ENCODE results near the gene BICRAL.
"Not testable (repeated sequence)": the region's sequence is repeated elsewhere in the genome, so short reads cannot be mapped to it uniquely, and the experiment has no call there.

The BICRAL gene

GRCh38 chr6:42788671-42789070 lies 6.8 kb downstream of the BICRAL start:
- no peak for DNase-seq (ENCODE audit: extremely low read depth, low read depth)
- TF ChIP-seq CTCF (IDR thresholded peaks at IDR 0.05; ENCODE audit: low read depth, low read length) = no peak

- DNase-seq (ENCODE audit: extremely low read depth, low read depth) = no peak
- no peak for TF ChIP-seq CTCF (IDR thresholded peaks at IDR 0.05; ENCODE audit: low read depth, low read length)
Measured at GRCh38 chr6:42790549-42791181, 8.8 kb downstream of the BICRAL start.

- no peak for DNase-seq (ENCODE audit: extremely low read depth, low read depth)
- TF ChIP-seq CTCF (IDR thresholded peaks at IDR 0.05; ENCODE audit: low read depth, low read length) = no peak
Measured at GRCh38 chr6:42791706-42792320, 10.0 kb downstream of the BICRAL start.

- TF ChIP-seq CTCF (IDR thresholded peaks at IDR 0.05; ENCODE audit: low read depth, low read length) = no peak
- DNase-seq (ENCODE audit: extremely low read depth, low read depth) = no peak
Measured at GRCh38 chr6:42795651-42796050, 13.8 kb downstream of the BICRAL start.

- TF ChIP-seq CTCF (IDR thresholded peaks at IDR 0.05; ENCODE audit: low read depth, low read length) = no peak
Measured at GRCh38 chr6:42796171-42796570, 14.3 kb downstream of the BICRAL start.

GRCh38 chr6:42797696-42798095 lies 15.8 kb downstream of the BICRAL start:
- DNase-seq (ENCODE audit: extremely low read depth, low read depth) = not testable (repeated sequence)

More at GRCh38 chr6:42796171-42796570, 14.3 kb downstream of the BICRAL start:
- no peak for DNase-seq (ENCODE audit: extremely low read depth, low read depth)

GRCh38 chr6:42805297-42805861 lies 23.5 kb downstream of the BICRAL start:
- no peak for TF ChIP-seq CTCF (IDR thresholded peaks at IDR 0.05; ENCODE audit: low read depth, low read length)

GRCh38 chr6:42806359-42806758 lies 24.5 kb downstream of the BICRAL start:
- not testable (repeated sequence) for DNase-seq (ENCODE audit: extremely low read depth, low read depth)

More at GRCh38 chr6:42805297-42805861, 23.5 kb downstream of the BICRAL start:
- no peak for DNase-seq (ENCODE audit: extremely low read depth, low read depth)
